NCI-H82 treated with DMSO at 0.1 percent for 48 hours (cell line): ENCODE measurements around the gene EEF1AKMT2.
A peak's percentile ranks its signal among the peaks of the same experiment; 100 is the strongest.
"Not testable (repeated sequence)": the region's sequence is repeated elsewhere in the genome, so short reads cannot be mapped to it uniquely, and the experiment has no call there.

ENCODE experiments used
- DNase-seq: peaks from one replicate; lab custom pipeline; 2025; ENCODE audit not compliant: unreplicated experiment; lab: John Stamatoyannopoulos, UW

EEF1AKMT2 gene

DNA sequence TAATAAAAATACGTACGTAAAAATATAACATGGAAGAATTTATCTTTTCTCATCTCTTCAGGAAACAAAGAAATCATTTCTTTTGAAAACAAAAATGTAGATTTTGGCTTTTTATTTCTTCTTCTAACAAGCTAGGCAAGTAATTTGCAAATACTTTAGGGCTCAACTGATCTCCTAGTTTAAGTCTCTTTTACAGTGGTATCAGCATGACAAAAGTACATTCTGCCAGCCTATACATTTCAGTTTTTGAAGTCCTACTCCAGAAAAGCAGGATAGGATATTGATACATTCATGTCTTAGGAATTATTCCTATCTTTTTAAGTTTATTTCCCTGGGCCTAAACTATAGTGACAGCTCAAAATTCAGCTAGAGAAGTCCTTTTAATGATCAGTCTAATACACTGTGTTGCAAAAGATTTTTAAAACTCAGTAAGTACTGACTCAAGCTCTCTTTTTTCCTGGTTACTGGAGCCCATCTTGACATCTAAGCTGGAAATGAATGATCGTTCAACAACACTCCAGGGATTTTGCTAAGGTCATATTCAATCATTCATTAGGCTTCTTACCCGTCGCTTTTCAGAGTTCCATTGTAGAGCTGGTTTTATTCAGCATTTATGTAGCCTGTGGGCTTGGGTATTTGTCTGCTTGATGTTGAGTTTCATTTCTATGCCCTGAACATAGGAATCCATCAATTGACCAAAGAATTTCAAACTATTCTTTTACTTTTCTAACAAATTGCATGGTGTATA is 35.4 kb downstream of the EEF1AKMT2 start:
- no peak for DNase-seq

DNA sequence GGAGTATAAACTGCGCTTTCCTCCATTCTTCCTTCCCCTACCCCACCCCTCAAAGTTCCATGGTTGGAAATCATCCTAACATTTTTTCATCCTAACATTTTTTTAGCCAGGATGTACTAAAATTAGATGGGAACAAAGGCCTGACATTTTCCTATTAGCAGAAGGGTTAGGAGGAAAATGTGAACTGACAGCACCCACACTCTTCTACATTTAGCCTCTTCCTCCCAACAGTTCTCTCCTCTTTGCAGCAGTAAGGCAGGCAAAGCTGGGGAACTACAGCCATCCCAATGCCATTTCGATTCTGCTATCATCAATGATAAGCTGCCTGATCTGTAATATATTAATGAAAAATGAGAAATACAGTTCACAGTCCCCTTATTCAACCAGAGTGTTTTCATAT is 36.1 kb downstream of the EEF1AKMT2 start:
- DNase-seq, result no peak

DNA sequence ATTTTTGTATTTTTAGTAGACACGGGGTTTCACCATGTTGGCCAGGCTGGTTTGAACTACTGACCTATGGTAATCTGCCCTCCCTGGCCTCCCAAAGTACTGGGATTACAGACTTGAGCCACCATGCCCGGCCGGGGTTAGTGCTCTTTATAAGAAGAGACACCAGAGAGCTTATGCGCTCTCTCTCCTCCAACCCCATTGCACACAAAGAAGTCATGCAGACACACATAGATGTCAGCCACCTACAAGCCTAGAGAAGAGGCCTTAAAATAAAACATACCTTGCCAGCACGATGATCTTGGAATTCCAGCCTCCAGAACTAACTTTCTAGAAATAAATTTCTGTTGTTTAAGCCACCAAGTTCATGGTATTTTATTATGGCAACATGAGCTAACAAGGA is 37.5 kb downstream of the EEF1AKMT2 start:
- DNase-seq, result no peak

DNA sequence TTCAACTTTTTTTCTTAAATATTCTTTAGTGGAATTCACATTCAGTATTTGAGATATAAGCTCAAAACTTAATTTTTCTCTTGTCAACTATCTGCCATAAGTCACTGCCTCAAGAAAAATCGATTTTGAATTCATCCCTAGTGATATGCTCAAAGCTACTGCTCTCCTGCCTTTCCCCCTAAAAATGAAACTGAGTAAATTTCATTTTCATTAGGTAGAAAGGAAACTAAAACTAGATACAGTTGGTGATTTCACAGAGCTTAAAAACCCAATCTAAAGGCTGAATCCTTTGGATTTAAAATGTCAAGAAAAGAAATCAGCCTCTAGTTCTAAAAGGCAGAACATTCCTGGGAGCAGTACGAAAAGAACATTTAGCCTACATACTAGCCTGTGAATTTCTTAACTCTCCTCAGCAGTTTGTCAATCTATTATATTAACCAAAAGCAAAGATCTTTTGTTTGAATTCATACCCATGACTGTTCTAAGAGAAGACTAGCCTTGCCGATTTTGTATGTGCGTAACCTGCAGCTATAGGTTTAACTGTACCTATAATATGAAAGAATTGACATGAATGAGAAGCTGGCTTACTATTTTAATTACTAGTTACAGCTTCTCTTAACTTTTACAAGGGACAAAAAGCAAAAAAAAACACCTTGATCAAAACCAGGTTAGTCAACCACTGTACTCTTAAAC is 42.6 kb downstream of the EEF1AKMT2 start:
- no peak for DNase-seq

DNA sequence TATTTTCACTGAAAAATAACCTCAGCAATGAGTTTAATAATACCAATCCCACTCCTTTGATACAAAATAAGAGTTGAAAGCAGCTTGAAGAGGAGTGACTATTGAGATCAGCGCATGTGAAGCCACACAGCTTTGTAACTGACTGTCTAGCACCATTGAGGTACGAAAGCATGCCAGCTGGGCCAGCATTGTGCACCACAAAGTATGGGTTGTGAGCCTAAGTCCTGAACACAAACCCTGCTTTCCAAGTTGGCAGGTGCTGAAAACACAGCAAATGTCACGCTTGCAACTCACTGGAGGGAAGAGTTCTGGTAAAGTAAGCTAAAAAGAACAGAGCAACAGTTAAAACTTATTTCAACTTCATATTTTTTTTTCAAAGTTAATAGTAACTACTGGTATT is 43.5 kb downstream of the EEF1AKMT2 start:
- no peak for DNase-seq

DNA sequence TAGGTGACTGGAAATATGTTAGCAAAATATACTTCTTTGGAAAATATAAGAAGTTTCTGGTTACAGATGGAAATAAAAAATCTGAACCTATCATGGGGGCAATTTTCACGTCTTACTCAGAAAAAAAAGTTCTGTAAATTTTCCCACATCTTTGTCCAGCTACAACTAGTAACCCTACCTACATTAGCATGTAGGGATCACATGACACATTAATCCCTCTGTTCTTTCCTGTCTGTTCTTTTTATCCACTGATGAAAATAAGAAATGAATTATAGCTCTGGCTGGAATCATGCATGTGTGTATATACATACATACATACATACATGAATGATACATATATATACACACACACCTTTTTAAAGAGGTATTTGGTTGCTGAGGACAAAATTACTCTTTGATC is 43.9 kb downstream of the EEF1AKMT2 start:
- DNase-seq, result no peak

DNA sequence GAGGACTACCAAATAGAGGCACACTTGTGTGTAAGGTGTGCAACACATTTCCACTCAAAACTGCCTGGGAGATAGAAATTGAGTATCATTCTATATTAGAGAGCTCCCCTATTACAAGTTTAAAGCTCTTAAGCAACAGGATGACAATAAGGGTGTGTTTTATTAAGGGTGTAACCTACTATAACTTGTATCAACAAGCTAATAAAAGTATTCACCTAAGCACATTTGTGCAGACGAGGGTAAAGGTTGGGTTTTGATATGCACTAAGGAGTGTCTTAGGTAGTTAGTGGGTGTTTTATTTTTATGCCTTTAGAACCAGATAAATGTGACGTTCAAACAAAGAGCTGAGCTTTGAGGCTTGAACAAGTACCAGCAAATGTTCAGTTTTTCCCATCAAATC is 44.7 kb downstream of the EEF1AKMT2 start:
- no peak for DNase-seq

DNA sequence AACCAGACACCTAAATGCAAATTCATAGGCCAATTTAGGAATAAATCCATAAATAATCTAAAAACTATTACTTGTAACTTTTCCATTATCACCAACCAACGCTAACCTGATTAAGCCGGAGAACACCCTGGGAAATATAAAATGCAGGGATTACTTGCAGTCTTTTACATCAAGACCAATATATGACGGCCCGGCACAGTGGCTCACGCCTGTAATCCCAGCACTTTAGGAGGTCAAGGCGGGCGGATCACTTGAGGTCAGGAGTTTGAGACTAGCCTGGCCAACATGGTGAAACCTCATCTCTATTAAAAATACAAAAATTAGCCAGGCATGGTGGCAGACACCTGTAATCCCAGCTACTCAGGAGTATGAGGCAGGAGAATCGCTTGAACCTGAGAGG is 45.2 kb downstream of the EEF1AKMT2 start:
- not testable (repeated sequence) for DNase-seq

DNA sequence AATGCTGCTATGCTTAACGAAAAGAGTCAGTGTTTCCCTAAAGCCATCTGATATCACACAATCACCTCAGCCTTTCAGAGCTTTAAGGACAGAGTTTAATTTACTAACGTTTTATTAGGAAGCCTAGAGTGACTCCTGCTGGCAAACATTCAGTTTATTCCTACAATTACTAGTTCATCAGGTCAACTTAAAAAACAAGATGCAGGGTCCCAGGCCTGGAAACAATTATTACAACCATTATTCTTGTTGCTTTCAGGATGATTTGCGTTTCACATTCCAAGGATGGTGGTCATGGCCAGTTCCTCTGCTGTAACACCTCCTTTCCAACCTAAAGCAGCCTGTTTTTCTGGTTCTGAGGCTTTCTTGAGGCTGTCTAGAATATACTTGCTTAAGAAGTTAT is 46.0 kb downstream of the EEF1AKMT2 start:
- DNase-seq, result no peak

DNA sequence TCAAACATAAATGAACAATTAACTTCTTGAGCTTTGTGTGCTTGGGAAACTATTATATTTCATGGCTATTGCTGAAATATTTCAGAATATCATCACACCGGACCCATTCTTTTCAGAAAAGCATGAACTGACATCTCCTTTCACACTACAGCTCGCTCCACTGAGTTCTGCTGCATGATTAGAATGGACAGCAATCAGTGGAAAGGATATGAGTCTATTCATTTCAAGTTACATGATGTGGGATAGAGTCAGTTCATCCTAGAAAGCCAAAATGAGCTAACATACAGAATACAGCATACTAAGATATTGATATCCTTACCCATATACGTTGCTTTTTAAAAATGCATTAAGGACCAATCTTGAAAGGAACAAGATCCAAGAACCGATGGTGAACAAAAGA is 46.4 kb downstream of the EEF1AKMT2 start:
- DNase-seq, result no peak

DNA sequence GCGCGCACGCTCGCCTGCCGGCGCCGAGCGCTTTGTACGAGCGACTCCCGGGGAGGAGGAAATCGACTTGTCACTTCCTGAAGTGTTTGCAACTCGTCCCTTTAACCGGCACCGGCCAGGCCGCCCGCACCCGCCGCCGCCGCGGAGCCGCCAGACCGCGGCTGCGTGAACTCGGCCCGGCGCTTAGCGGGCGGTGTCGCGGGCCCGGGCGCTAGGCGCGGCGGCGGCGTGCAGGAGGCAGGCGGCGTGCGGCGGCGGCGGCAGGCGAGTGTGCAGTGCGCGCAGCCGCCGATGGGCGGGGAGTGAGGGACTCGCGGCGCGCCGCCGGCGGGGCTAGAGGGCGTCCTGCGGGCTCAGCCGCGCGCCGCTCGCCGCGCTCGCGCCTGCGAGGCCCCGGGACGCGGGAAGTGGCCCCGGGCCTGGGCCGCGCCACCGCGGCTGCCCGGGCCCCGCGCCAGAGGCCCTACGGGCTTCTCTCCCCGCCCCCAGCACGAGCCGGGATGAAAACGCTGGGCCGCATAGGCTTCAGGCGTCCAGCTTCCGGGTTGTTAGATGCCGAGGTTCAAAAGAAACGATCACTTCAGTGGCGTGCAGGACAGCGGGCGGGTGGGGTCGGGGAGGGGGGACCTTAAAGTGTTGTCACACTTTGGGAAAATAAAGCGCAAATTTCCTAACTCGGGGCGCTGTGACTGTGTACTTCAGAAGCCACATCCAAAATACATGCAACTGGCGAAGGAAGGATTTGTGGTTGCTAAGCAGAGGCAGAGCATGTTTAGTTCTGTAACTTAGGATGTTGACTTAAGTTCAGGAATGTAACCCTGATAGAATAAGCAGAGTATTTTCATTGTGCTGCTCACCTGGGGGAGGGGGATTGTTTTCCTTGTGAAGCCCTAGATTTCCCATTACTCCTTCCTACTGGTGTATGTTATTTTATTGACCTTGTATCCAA is 47.3 kb downstream of the EEF1AKMT2 start, which contains the start of gene FAM53B:
Gene FAM53B (minus strand): TSS at position 277 of the 949 bp plus-strand sequence. CDS start 37,665 bp downstream, outside the sequence.
- no peak for DNase-seq

DNA sequence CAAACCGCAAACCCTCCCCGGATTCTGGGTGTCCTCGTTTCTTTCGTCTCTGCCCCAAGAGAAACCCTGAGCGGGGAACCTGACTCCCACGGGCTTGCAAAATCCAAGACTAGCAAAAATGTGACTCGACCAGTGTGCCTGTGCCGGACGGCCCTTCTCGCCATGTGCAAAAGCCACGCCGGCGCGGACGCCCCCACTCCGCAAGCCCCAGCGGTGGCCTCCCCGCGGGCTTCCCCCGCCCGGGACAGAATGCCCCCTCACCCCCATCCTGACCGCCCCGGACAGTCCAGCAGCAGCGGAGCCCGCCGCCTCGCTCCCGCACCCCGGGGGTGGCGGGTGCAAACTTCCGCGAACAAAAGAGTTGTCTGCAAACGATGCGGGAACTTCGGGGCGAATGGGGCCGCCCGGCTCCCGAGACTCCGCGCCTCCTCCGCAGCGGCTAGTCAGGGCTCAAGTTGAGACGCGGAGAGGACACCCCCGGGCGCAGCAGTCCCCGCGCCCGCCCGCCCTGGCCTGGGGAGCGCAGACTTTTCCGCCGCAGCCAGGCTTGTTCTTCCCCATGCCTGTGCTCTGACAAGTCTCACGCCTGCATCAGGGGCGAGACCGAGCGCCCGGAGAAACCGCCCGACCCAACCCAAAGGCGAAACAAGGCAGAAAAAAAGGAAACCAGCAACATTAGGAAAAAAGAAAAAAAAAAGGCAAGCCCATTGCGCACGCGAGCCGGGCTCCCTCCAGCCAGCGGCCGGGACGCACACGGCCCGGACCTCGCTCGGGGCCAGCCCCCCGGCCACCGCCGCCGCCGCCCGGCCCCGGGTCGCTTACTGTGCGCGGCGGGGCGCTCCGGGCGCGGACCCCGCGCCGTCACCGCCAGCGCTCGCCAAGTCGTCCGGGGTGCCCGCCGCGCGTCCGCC is 48.2 kb downstream of the EEF1AKMT2 start:
- no peak for DNase-seq

DNA sequence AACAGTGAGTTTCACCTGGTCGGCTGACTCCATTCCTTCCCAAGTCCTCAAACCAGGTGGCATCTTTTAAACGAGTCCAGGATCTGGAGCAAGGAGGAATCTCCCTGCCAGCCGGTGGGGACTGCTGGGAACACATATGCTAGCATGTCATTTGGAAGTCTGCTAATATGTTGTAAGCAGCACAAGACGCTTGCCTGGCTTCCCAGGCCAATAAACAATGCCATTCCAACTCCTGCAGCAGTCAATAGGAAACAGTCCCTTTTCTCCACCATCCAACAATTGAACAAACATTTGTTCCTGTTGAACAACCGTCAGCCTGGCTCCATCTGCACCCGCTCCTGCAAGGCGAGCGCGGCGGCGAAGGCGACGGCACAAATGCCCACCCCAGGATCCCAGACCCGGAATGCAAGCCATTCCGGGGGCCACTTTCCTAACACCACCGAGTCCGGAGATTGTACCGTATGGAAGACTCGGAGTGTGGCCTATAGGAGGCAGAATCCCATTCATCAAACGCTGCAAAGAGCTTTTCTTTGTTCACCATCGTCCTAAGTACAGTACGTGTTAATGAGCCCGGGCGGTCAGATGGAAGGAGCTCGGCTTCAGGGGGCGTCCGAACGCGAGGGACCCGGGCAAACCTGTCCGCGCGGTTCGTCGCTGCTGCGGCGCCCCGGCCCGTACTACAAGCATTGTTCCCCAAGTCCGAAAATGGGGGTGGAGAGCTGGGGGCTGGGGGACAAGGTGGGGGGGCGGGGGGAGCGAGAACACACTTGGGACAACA is 49.1 kb downstream of the EEF1AKMT2 start:
- no peak for DNase-seq

DNA sequence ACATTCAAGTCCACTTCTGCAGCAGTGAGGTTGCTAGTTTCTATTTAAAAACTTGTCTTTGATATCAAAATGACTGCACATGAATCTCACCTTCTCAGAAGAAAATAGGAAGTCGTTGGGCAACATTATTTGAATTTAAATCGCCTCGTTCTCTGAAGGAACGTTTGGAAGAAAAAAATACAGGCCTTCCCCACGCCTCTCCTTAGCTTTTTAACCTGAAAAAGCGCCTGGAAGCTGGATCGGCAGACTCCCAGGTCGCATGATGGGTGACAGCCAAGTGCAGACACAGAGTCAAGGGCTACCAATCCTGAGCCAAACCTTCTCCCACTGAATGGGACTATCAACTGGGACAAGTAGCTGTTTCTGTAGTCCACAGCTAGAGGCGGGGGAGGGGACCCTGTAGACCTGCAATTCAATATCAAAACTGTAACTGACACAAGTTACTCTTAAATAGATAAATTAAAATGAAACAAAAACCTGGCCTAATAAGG is 49.7 kb downstream of the EEF1AKMT2 start:
- no peak for DNase-seq

DNA sequence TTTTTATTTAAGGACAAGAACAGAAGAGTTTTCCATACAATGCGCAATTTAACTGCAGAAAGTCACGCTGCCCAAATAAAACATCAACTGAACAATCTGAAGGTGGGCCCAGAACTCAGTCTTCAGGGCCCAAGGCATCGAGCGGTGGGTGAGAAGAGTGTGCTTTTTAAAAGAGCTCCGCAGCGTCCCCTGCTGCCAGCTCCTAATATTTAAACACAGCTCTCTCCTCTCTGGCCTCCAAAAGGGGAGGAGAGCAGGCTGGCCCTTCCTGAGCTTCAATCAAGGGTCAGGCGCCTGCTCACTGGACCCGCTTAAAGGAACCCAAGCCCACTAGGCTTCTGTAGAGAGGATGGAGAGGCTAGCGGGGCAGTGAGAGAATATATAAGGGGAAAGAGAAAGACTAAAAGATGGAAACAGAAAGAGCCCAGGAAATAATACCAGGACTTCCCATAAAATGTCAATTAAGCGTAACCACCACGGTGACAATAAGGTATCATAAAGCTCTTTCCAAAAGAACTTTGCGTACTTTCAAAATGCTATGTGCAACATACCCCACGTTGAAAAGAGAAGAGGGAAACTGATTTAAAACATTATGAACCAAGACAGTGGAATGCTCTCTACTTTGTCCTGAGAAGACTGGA is 50.3 kb downstream of the EEF1AKMT2 start:
- DNase-seq, result peak; percentile 16

DNA sequence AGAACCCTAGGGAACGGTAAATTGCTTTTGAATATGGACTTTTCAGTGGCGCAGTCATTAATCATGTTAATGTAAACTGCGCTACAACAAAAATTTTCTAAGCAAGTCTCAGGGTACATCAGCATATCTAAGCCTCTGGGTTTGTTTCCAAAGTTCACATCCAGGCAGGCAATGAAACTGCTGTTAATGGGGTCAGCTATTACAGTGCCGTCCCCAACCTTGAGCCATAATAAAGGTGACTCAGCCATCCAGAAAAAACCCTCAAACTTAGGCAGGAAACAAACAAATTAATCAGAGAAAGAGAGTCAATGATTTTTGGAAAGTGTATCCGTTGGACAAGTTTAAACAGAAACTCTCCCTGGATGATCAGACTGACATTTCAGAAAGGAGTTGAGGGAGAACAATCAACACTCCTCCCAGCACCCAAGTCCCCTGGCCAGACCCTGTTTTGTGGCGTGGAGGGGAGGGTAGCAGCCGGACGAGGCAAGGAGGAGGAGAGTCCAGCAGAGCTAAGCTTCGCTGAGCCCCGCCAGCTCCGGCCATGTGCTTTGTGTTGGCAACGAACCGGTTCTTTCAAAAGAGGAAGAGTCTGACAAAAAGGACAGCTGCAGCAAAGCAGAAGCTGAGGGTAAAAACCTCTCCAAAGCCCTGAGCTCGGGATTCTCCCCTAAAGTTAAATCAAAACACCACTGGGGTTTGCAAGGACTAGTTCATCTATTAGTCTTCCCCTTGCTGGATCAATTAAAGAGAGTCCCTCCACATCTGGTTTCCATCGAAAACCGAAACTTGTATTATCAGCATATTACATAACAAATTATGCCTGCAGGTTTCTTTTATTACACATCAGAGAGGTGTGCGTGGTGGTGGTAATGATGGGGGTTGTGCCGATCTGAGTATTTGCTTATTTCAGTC is 51.1 kb downstream of the EEF1AKMT2 start:
- DNase-seq, result no peak

DNA sequence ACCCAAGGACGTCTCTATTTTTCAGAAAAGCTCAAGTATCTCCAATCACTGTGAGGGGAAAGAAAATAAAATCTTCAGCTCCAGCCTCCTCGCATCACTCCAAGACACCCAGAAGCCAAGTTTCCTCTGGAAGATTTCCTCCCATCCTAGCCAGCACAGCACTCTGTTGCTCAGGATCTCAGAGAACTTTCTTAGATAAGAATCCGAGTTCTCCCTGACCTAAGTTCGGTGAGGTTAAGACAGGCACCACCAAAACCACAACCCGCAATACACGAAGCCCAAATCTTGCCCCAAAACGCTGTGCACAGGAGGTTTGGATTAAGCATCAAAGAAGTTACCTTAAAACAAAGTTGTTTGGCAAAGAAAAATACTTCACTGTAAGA is 51.7 kb downstream of the EEF1AKMT2 start:
- DNase-seq, result no peak
